WTC11 (cell line): ENCODE results near the gene ZNF772. TPM values are rescaled to one million over a fixed set of nuclear protein-coding genes. Genes with fewer than 3 reads are reported as not detected.

Experiments used
- ATAC-seq: fragments of 200-7000 bp; cut with Tn5 transposase; 2 replicates; pipeline ENCODE4 v1.10.0; 2021; ENCODE audit warnings: mild to moderate bottlenecking, moderate library complexity
- CTCF ChIA-PET: fragments of 300-600 bp; sonication (Branson Sonifier 250); formaldehyde crosslinking; loops from one replicate; lab custom pipeline; 2021; ENCODE audit warnings: antibody characterized with exemption; lab: Charles Lee
- POLR2A ChIA-PET: fragments of 350-600 bp; sonication (Branson Sonifier 250); formaldehyde crosslinking; loops from one replicate; lab custom pipeline; 2021; ENCODE audit warnings: antibody characterized with exemption; lab: Charles Lee
- DNase-seq: peaks from one replicate; pipeline ENCODE4 v3.0.0; 2021; ENCODE audit warnings: low spot score
- H3K27ac Mint-ChIP-seq: 2 replicates; pipeline ENCODE4 v1.8.0; 2021; ENCODE audit warnings: mixed read lengths
- H3K27me3 Mint-ChIP-seq: 2 replicates; pipeline ENCODE4 v1.8.0; 2021; ENCODE audit warnings: low read depth, mild to moderate bottlenecking, moderate library complexity, mixed read lengths
- H3K36me3 Mint-ChIP-seq: 2 replicates; pipeline ENCODE4 v1.8.0; 2021; ENCODE audit warnings: mixed read lengths
- H3K4me1 Mint-ChIP-seq: 2 replicates; pipeline ENCODE4 v1.8.0; 2022; ENCODE audit warnings: mixed read lengths
- H3K4me3 Mint-ChIP-seq: 2 replicates; pipeline ENCODE4 v1.8.0; 2021; ENCODE audit warnings: mild to moderate bottlenecking, moderate library complexity, mixed read lengths
- H3K9me3 Mint-ChIP-seq: 2 replicates; pipeline ENCODE4 v1.8.0; 2021; ENCODE audit warnings: mixed read lengths
- ATF3 ChIP-seq: sonication (generic); formaldehyde crosslinking; conservative IDR thresholded peaks from 2 replicates; pipeline ENCODE4 v1.8.1; 2022; ENCODE audit warnings: mild to moderate bottlenecking, missing genetic modification reagents
- CTCF ChIP-seq: fragments of 200-600 bp; IDR thresholded peaks from 2 replicates; pipeline ENCODE4 v1.8.0; 2022; ENCODE audit warnings: antibody characterized with exemption
- ELF4 ChIP-seq: sonication (generic); formaldehyde crosslinking; IDR thresholded peaks from 2 replicates; pipeline ENCODE4 v1.8.1; 2022; ENCODE audit warnings: low read depth, mild to moderate bottlenecking, moderate library complexity, missing genetic modification reagents
- GRHL2 ChIP-seq: fragments of 250-450 bp; sonication (Bioruptor Pico); IDR thresholded peaks from 2 replicates; pipeline ENCODE4 v1.8.0; 2022; ENCODE audit warnings: mild to moderate bottlenecking, moderate library complexity; ENCODE audit not compliant: insufficient replicate concordance, severe bottlenecking
- GTF2I ChIP-seq: fragments of 250-450 bp; sonication (Bioruptor Pico); conservative IDR thresholded peaks from 2 replicates; pipeline ENCODE4 v1.4.0; 2021; ENCODE audit warnings: mild to moderate bottlenecking
- NFATC4 ChIP-seq: fragments of 250-450 bp; sonication (Bioruptor Pico); IDR thresholded peaks from 2 replicates; pipeline ENCODE4 v1.9.0; 2021; ENCODE audit warnings: mild to moderate bottlenecking
- NFE2L1 ChIP-seq: sonication (generic); formaldehyde crosslinking; IDR thresholded peaks from 2 replicates; pipeline ENCODE4 v1.8.1; 2023; ENCODE audit warnings: missing genetic modification reagents
- NR2C2 ChIP-seq: sonication (generic); formaldehyde crosslinking; IDR thresholded peaks from 2 replicates; pipeline ENCODE4 v1.8.0; 2022; ENCODE audit warnings: mild to moderate bottlenecking, missing genetic modification reagents
- RORB ChIP-seq: fragments of 250-450 bp; sonication (Bioruptor Pico); IDR thresholded peaks from 2 replicates; pipeline ENCODE4 v1.9.0; 2021; ENCODE audit warnings: mild to moderate bottlenecking
- SMAD4 ChIP-seq: sonication (generic); formaldehyde crosslinking; IDR thresholded peaks from 2 replicates; pipeline ENCODE4 v1.8.0; 2022; ENCODE audit warnings: mild to moderate bottlenecking, missing genetic modification reagents
- SOX15 ChIP-seq: fragments of 250-450 bp; sonication (Bioruptor Pico); IDR thresholded peaks from 2 replicates; pipeline ENCODE4 v1.9.0; 2021; ENCODE audit warnings: mild to moderate bottlenecking
- USF1 ChIP-seq: sonication (generic); formaldehyde crosslinking; IDR thresholded peaks from 2 replicates; pipeline ENCODE4 v1.8.0; 2022; ENCODE audit warnings: mild to moderate bottlenecking, missing genetic modification reagents
- ZNF532 ChIP-seq: fragments of 250-450 bp; sonication (Bioruptor Pico); IDR thresholded peaks from 2 replicates; pipeline ENCODE4 v1.9.0; 2021; ENCODE audit warnings: mild to moderate bottlenecking, borderline replicate concordance
- total RNA-seq: library from RNA; stranded (reverse); gene quantifications from 3 replicates; pipeline ENCODE4 v1.2.3, GENCODE V29; 2021
- TF ChIP-seq, protein P1 (sequence below): fragments of 250-450 bp; sonication (Bioruptor Pico); conservative IDR thresholded peaks from 2 replicates; pipeline ENCODE4 v1.9.0; 2021; ENCODE audit warnings: mild to moderate bottlenecking
- TF ChIP-seq, protein P2 (sequence below): sonication (generic); formaldehyde crosslinking; IDR thresholded peaks from 2 replicates; pipeline ENCODE4 v1.8.1; 2023; ENCODE audit warnings: mild to moderate bottlenecking, missing genetic modification reagents, borderline replicate concordance
- TF ChIP-seq, protein P3 (sequence below): sonication (generic); formaldehyde crosslinking; IDR thresholded peaks from 2 replicates; pipeline ENCODE4 v1.8.0; 2023; ENCODE audit warnings: missing genetic modification reagents, mild to moderate bottlenecking, borderline replicate concordance

Gene ZNF772
- total RNA-seq, 1 experiment from 2014 or later, result 13.1 TPM

DNA sequence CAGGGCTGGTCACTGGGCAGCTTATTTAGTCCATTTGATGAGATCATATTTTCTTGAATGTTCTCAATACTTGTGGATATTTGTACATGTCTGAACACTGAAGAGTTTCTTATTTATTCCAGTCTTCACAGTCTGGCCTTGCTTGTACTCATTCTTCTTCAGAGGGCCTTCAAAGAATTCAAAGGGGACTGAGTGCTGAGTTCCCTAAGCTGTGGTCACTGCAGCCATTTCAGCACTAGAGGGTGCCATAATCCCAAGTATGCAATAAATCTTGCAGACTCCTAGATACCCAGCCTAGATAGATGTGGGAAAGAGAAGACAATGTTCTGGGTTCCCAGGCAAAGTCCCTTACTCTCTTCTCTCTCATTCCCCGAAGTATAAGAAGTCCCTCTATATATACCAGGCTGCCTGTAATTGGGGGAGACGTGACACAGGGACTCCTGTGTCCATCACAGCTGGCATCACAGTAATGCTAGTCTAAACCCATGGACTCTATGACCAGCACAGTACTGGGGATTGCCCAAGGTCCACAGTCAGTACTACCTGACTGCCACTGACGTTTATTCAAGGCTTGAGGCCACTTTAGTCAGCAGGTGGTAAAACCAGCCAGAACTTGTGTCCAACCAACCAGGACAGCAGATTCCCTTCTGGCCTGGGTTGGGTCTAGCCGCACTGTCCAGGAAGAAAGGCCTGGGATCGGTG lies 11.5 kb downstream of the ZNF772 start:
- Mint-ChIP-seq H3K4me1 (no peaks in the 10 kb centered on the region), H3K4me3 (no peak overlapping the region), H3K36me3 (peaks cover 60% of the 10 kb centered on the region), H3K27ac (no peak overlapping the region), H3K9me3 (peaks cover 74% of the 10 kb centered on the region), H3K27me3 (peaks cover 3% of the 10 kb centered on the region)
- CTCF ChIA-PET, result interaction anchor here (0.9 kb wide), 1 partner anchor 42 kb away, joined by 5 read pairs; no protein-coding TSS in a partner anchor
- peak; percentile 38 for DNase-seq
- peak; percentile 97 for ATAC-seq
- no peak for TF ChIP-seq SMAD4 (CRISPR knock-in tag)
- TF ChIP-seq GRHL2 (CRISPR knock-in tag), result no peak
- TF ChIP-seq NFE2L1, result no peak
- TF ChIP-seq, protein P1, sequence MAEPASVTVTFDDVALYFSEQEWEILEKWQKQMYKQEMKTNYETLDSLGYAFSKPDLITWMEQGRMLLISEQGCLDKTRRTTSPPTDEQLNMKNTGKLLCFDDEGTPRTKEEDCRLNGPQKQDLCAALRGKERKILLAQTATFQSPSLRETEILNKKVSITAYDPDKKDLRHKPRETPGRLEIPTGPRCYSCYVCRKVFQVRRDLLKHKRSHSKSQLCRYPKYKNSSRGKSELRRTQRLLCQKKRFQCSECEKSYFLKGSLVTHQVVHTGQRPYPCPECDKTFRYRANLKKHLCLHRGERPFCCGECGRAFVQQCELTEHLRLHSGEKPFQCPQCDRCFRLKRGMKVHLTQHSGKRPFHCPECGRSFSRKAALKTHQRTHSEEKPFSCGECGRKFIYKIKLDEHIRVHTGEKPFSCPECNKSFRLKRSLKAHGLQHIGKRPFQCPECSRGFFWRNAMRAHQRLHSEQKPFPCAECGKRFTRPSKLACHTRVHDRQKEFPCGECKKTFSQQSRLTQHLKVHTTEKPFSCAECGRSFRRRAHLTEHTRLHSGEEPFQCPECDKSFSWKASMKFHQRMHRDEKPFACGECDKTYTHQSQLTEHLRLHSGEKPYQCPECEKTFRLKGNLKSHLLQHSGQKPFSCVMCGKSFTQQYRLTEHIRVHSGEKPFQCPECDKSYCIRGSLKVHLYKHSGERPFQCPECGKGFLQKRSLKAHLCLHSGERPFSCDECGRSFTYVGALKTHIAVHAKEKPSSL (CRISPR knock-in tag), result peak; percentile 95
- TF ChIP-seq NFATC4 (CRISPR knock-in tag), result no peak
- no peak for TF ChIP-seq USF1 (CRISPR knock-in tag)
- TF ChIP-seq CTCF, result 0 out of 2 replicates have a peak, but pooled peaks have one; percentile 22
- no peak for TF ChIP-seq RORB (CRISPR knock-in tag)
- no peak for TF ChIP-seq ATF3
- POLR2A ChIA-PET, result no interaction called here

DNA sequence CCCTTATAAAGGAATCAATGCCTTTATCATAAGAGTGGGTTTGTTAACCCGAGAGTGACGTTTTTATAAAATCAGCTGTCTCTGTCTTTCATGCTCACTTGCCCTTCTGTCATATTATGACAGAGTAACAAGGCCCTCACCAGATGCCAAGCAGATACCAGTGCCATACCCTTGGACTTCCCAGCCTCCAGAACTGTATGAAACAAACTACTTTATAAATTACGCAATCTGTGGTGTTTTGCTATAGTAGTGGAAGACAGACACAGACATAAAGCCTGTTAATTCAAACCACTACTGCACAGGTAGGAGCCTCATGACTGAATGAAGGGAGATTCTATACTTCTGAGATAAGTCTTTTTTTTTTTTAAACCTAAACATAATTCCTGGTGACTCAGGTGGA lies 25.1 kb downstream of the ZNF772 start:
- Mint-ChIP-seq H3K36me3 (peaks cover 5% of the 10 kb centered on the region), H3K4me1 (no peaks in the 10 kb centered on the region), H3K27ac (no peak overlapping the region), H3K4me3 (no peak overlapping the region), H3K27me3 (no peaks in the 10 kb centered on the region), H3K9me3 (peaks cover 11% of the 10 kb centered on the region)
- DNase-seq (no peak), ATAC-seq (no peak)
- CTCF ChIA-PET, result no interaction called here
- POLR2A ChIA-PET, result no interaction called here
- no peak for TF ChIP-seq GTF2I (CRISPR knock-in tag)
- no peak for TF ChIP-seq NR2C2 (CRISPR knock-in tag)
- TF ChIP-seq ZNF532 (CRISPR knock-in tag), result no peak
- TF ChIP-seq SOX15, result no peak
- TF ChIP-seq, protein P2, sequence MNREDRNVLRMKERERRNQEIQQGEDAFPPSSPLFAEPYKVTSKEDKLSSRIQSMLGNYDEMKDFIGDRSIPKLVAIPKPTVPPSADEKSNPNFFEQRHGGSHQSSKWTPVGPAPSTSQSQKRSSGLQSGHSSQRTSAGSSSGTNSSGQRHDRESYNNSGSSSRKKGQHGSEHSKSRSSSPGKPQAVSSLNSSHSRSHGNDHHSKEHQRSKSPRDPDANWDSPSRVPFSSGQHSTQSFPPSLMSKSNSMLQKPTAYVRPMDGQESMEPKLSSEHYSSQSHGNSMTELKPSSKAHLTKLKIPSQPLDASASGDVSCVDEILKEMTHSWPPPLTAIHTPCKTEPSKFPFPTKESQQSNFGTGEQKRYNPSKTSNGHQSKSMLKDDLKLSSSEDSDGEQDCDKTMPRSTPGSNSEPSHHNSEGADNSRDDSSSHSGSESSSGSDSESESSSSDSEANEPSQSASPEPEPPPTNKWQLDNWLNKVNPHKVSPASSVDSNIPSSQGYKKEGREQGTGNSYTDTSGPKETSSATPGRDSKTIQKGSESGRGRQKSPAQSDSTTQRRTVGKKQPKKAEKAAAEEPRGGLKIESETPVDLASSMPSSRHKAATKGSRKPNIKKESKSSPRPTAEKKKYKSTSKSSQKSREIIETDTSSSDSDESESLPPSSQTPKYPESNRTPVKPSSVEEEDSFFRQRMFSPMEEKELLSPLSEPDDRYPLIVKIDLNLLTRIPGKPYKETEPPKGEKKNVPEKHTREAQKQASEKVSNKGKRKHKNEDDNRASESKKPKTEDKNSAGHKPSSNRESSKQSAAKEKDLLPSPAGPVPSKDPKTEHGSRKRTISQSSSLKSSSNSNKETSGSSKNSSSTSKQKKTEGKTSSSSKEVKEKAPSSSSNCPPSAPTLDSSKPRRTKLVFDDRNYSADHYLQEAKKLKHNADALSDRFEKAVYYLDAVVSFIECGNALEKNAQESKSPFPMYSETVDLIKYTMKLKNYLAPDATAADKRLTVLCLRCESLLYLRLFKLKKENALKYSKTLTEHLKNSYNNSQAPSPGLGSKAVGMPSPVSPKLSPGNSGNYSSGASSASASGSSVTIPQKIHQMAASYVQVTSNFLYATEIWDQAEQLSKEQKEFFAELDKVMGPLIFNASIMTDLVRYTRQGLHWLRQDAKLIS (CRISPR knock-in tag), result no peak
- no peak for TF ChIP-seq ELF4
- TF ChIP-seq, protein P3, sequence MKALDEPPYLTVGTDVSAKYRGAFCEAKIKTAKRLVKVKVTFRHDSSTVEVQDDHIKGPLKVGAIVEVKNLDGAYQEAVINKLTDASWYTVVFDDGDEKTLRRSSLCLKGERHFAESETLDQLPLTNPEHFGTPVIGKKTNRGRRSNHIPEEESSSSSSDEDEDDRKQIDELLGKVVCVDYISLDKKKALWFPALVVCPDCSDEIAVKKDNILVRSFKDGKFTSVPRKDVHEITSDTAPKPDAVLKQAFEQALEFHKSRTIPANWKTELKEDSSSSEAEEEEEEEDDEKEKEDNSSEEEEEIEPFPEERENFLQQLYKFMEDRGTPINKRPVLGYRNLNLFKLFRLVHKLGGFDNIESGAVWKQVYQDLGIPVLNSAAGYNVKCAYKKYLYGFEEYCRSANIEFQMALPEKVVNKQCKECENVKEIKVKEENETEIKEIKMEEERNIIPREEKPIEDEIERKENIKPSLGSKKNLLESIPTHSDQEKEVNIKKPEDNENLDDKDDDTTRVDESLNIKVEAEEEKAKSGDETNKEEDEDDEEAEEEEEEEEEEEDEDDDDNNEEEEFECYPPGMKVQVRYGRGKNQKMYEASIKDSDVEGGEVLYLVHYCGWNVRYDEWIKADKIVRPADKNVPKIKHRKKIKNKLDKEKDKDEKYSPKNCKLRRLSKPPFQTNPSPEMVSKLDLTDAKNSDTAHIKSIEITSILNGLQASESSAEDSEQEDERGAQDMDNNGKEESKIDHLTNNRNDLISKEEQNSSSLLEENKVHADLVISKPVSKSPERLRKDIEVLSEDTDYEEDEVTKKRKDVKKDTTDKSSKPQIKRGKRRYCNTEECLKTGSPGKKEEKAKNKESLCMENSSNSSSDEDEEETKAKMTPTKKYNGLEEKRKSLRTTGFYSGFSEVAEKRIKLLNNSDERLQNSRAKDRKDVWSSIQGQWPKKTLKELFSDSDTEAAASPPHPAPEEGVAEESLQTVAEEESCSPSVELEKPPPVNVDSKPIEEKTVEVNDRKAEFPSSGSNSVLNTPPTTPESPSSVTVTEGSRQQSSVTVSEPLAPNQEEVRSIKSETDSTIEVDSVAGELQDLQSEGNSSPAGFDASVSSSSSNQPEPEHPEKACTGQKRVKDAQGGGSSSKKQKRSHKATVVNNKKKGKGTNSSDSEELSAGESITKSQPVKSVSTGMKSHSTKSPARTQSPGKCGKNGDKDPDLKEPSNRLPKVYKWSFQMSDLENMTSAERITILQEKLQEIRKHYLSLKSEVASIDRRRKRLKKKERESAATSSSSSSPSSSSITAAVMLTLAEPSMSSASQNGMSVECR (CRISPR knock-in tag), result no peak
